Memory B cell (primary cell): Measurements from ENCODE around the gene PRDM11.

Source experiments
- ATAC-seq: fragments of 150-1000 bp; cut with Tn5 transposase; 2 replicates; pipeline ENCODE4 v1.10.0; 2021; ENCODE audit warnings: low read depth, mild to moderate bottlenecking, moderate library complexity
- DNase-seq, 2 donors: peaks; one replicate each; pipeline ENCODE4 v3.0.0; 2022; ENCODE audit warnings: low spot score in 2 of 2
- H3K27ac Mint-ChIP-seq: one replicate; pipeline ENCODE4 v1.8.0; 2022; ENCODE audit warnings: mild to moderate bottlenecking, moderate library complexity, mixed read lengths
- H3K27me3 Mint-ChIP-seq: one replicate; pipeline ENCODE4 v1.8.0; 2022; ENCODE audit warnings: mixed read lengths
- H3K36me3 Mint-ChIP-seq: one replicate; pipeline ENCODE4 v1.8.0; 2022; ENCODE audit warnings: mild to moderate bottlenecking, mixed read lengths
- H3K4me1 Mint-ChIP-seq: one replicate; pipeline ENCODE4 v1.8.0; 2022; ENCODE audit warnings: mixed read lengths
- H3K4me3 Mint-ChIP-seq: one replicate; pipeline ENCODE4 v1.8.0; 2022; ENCODE audit warnings: mild to moderate bottlenecking, moderate library complexity, mixed read lengths
- H3K9me3 Mint-ChIP-seq: one replicate; pipeline ENCODE4 v1.8.0; 2022; ENCODE audit warnings: mixed read lengths

The PRDM11 gene

GRCh38 chr11:45181193-45181888, 34.9 kb downstream of the PRDM11 start:
- Mint-ChIP-seq H3K27me3 (peaks cover 10% of the 10 kb centered on the region), H3K4me3 (peak overlapping the region; percentile 37), H3K36me3 (peaks cover 13% of the 10 kb centered on the region), H3K27ac (no peak overlapping the region), H3K4me1 (peaks cover 23% of the 10 kb centered on the region), H3K9me3 (no peaks in the 10 kb centered on the region)
- DNase-seq (no peak), ATAC-seq (no peak)

GRCh38 chr11:45181889-45182550, 35.6 kb downstream of the PRDM11 start:
- H3K27me3 Mint-ChIP-seq, result peaks cover 10% of the 10 kb centered on the region
- H3K4me1 Mint-ChIP-seq, result peaks cover 23% of the 10 kb centered on the region
- DNase-seq (no peak), ATAC-seq (no peak)
- no peak overlapping the region for H3K27ac Mint-ChIP-seq
- H3K4me3 Mint-ChIP-seq, result peak overlapping the region; percentile 55
- peaks cover 16% of the 10 kb centered on the region for H3K36me3 Mint-ChIP-seq
- no peaks in the 10 kb centered on the region for H3K9me3 Mint-ChIP-seq

GRCh38 chr11:45182902-45183301, 36.5 kb downstream of the PRDM11 start:
- ATAC-seq, result no peak
- Mint-ChIP-seq H3K4me1 (peaks cover 18% of the 10 kb centered on the region), H3K9me3 (no peaks in the 10 kb centered on the region), H3K27me3 (peaks cover 8% of the 10 kb centered on the region), H3K27ac (no peak overlapping the region), H3K36me3 (peaks cover 18% of the 10 kb centered on the region), H3K4me3 (no peak overlapping the region)
- DNase-seq, result no peak

- H3K27ac Mint-ChIP-seq, result no peak overlapping the region
Measured at GRCh38 chr11:45184640-45185039, 38.2 kb downstream of the PRDM11 start.

GRCh38 chr11:45185228-45185729, 38.8 kb downstream of the PRDM11 start:
- Mint-ChIP-seq H3K36me3 (peaks cover 30% of the 10 kb centered on the region), H3K27me3 (no peaks in the 10 kb centered on the region), H3K9me3 (no peaks in the 10 kb centered on the region), H3K27ac (no peak overlapping the region), H3K4me1 (no peaks in the 10 kb centered on the region), H3K4me3 (no peak overlapping the region)
- ATAC-seq, result no peak
- DNase-seq, result no peak

More at GRCh38 chr11:45184640-45185039, 38.2 kb downstream of the PRDM11 start:
- Mint-ChIP-seq H3K36me3 (peaks cover 27% of the 10 kb centered on the region), H3K9me3 (no peaks in the 10 kb centered on the region), H3K4me1 (peaks cover 4% of the 10 kb centered on the region), H3K27me3 (no peaks in the 10 kb centered on the region), H3K4me3 (no peak overlapping the region)
- DNase-seq (no peak), ATAC-seq (no peak)

- Mint-ChIP-seq H3K4me1 (no peaks in the 10 kb centered on the region), H3K27me3 (no peaks in the 10 kb centered on the region), H3K36me3 (peaks cover 34% of the 10 kb centered on the region), H3K4me3 (no peak overlapping the region), H3K27ac (no peak overlapping the region), H3K9me3 (peaks cover 2% of the 10 kb centered on the region)
- ATAC-seq (no peak), DNase-seq (no peak)
Measured at GRCh38 chr11:45187375-45187774, 40.9 kb downstream of the PRDM11 start.

GRCh38 chr11:45188127-45188526, 41.7 kb downstream of the PRDM11 start:
- Mint-ChIP-seq H3K36me3 (peaks cover 36% of the 10 kb centered on the region), H3K4me3 (no peak overlapping the region), H3K9me3 (peaks cover 2% of the 10 kb centered on the region), H3K27me3 (no peaks in the 10 kb centered on the region), H3K4me1 (no peaks in the 10 kb centered on the region), H3K27ac (no peak overlapping the region)
- DNase-seq (no peak), ATAC-seq (no peak)

GRCh38 chr11:45189230-45189629, 42.8 kb downstream of the PRDM11 start:
- no peak overlapping the region for H3K27ac Mint-ChIP-seq
- no peak overlapping the region for H3K4me3 Mint-ChIP-seq
- H3K4me1 Mint-ChIP-seq, result no peaks in the 10 kb centered on the region
- DNase-seq, result no peak
- no peaks in the 10 kb centered on the region for H3K27me3 Mint-ChIP-seq
- peaks cover 2% of the 10 kb centered on the region for H3K9me3 Mint-ChIP-seq
- H3K36me3 Mint-ChIP-seq, result peaks cover 36% of the 10 kb centered on the region
- no peak for ATAC-seq

GRCh38 chr11:45193695-45194094, 47.3 kb downstream of the PRDM11 start:
- no peak overlapping the region for H3K27ac Mint-ChIP-seq
- no peak overlapping the region for H3K4me3 Mint-ChIP-seq
- H3K27me3 Mint-ChIP-seq, result no peaks in the 10 kb centered on the region
- H3K4me1 Mint-ChIP-seq, result no peaks in the 10 kb centered on the region
- DNase-seq (no peak), ATAC-seq (no peak)
- H3K9me3 Mint-ChIP-seq, result peaks cover 2% of the 10 kb centered on the region
- H3K36me3 Mint-ChIP-seq, result peaks cover 31% of the 10 kb centered on the region

GRCh38 chr11:45204761-45205160, 58.3 kb downstream of the PRDM11 start:
- H3K4me3 Mint-ChIP-seq, result no peak overlapping the region
- peaks cover 2% of the 10 kb centered on the region for H3K9me3 Mint-ChIP-seq
- no peak overlapping the region for H3K27ac Mint-ChIP-seq
- DNase-seq, result no peak
- H3K27me3 Mint-ChIP-seq, result no peaks in the 10 kb centered on the region
- no peak for ATAC-seq
- peaks cover 31% of the 10 kb centered on the region for H3K36me3 Mint-ChIP-seq
- H3K4me1 Mint-ChIP-seq, result peaks cover 5% of the 10 kb centered on the region

GRCh38 chr11:45205978-45206377, 59.5 kb downstream of the PRDM11 start:
- Mint-ChIP-seq H3K4me1 (peaks cover 12% of the 10 kb centered on the region), H3K36me3 (peaks cover 30% of the 10 kb centered on the region), H3K4me3 (no peak overlapping the region), H3K27ac (no peak overlapping the region), H3K27me3 (no peaks in the 10 kb centered on the region), H3K9me3 (peaks cover 2% of the 10 kb centered on the region)
- DNase-seq (no peak), ATAC-seq (no peak)

GRCh38 chr11:45208135-45208534, 61.7 kb downstream of the PRDM11 start:
- Mint-ChIP-seq H3K36me3 (peaks cover 22% of the 10 kb centered on the region), H3K27ac (no peak overlapping the region), H3K4me3 (no peak overlapping the region), H3K27me3 (no peaks in the 10 kb centered on the region), H3K9me3 (no peaks in the 10 kb centered on the region), H3K4me1 (peaks cover 12% of the 10 kb centered on the region)
- no peak for ATAC-seq
- DNase-seq, result no peak

GRCh38 chr11:45209000-45209879, 62.8 kb downstream of the PRDM11 start:
- Mint-ChIP-seq H3K9me3 (no peaks in the 10 kb centered on the region), H3K27me3 (no peaks in the 10 kb centered on the region), H3K4me3 (no peak overlapping the region), H3K4me1 (peaks cover 14% of the 10 kb centered on the region), H3K27ac (no peak overlapping the region), H3K36me3 (peaks cover 21% of the 10 kb centered on the region)
- DNase-seq (no peak), ATAC-seq (no peak)
